Measurements from ENCODE around the gene PDE6B.

The PDE6B gene

DNA sequence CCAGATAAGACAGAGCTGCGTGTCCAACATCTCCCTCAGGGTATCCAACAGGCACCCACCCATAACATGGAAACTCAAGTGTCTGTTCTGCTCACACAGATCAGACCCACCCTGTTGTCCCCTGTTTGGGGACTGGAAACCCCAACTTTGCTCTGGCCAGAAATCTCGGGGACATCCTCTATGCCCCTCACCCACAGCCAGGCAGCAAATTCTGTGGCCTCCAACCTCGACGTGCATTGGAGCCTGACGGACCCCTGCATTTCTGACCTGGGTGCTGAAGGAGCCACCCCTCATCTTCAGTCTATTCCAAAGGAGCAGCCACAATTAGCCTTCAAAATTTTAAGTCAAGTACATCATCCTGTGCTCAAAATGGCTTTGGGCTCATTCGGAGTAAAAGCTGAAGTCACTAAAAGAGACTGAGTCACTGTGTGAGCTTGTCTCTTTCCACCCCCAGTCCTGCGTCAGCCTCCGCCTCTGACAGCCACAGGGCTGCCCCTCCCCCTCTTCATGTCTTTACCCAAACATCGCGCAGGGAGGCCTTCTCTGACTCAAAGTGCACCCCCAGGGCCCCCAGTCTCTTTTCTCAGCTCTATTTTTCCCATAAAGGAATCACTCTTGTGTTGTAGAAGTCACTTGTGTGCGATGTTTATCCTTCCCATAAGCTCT is 24.4 kb upstream of the PDE6B start:
- DNase-seq (ENCODE audit: low read depth) = peak; percentile 10

- no peak for DNase-seq (ENCODE audit: low read depth)
Observed at GRCh38 chr4:601612-602558, 23.5 kb upstream of the PDE6B start.

GRCh38 chr4:602559-602942 is 22.8 kb upstream of the PDE6B start:
- peak; percentile 33 for DNase-seq (ENCODE audit: low read depth)

- no peak for DNase-seq (ENCODE audit: low read depth)
Observed at GRCh38 chr4:604131-604530, 21.2 kb upstream of the PDE6B start.

GRCh38 chr4:605702-606425 is 19.5 kb upstream of the PDE6B start:
- DNase-seq (ENCODE audit: low read depth) = no peak

DNA sequence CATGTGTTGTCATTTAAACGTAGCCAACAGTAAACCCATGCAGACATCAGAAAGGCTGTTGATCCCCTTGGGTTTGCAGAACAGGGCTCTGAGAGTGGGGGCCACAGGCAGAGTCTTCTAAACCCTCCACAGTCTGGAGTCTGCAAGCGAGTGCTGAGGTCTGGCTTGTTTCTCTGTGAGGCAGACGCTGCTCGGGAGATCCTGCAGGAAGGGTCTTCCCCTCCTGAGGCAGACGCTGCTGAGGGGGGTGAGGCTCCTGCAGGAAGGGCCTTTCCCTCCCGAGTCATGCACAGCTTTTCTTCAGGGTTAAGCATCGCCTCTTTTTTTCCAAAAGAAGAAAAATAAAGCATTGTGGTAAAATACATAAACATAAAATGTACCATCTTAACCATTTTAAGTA is 17.1 kb upstream of the PDE6B start:
- no peak for DNase-seq (ENCODE audit: low read depth)

DNA sequence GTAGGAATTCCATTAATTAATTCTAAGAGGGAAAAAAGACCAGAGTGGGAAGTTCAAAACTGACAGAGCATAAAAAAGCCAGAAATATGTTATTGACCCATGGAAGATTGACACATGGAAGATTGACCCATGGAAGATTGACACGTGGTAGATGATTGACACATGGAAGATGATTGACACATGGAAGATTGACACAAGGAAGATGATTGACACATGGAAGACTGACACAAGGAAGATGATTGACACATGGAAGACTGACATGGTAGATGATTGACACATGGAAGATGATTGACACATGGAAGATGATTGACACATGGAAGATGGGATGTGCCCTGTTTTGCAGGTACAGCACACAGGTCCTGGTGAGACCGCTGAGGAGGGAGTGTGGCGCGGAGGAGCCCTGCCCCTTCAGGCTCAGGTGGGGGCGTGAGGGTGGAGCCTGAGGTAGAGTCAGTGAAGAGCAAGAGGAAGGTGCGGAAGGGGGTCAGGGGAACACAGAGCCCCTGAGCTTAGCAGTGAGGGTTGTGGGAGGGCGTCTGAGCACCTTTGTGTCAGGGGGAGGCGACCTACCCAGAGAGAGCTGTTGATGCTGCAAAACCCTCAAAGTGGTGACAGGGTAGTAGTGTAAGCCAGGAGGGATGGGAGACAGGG is 15.8 kb upstream of the PDE6B start:
- no peak for DNase-seq (ENCODE audit: low read depth)

DNA sequence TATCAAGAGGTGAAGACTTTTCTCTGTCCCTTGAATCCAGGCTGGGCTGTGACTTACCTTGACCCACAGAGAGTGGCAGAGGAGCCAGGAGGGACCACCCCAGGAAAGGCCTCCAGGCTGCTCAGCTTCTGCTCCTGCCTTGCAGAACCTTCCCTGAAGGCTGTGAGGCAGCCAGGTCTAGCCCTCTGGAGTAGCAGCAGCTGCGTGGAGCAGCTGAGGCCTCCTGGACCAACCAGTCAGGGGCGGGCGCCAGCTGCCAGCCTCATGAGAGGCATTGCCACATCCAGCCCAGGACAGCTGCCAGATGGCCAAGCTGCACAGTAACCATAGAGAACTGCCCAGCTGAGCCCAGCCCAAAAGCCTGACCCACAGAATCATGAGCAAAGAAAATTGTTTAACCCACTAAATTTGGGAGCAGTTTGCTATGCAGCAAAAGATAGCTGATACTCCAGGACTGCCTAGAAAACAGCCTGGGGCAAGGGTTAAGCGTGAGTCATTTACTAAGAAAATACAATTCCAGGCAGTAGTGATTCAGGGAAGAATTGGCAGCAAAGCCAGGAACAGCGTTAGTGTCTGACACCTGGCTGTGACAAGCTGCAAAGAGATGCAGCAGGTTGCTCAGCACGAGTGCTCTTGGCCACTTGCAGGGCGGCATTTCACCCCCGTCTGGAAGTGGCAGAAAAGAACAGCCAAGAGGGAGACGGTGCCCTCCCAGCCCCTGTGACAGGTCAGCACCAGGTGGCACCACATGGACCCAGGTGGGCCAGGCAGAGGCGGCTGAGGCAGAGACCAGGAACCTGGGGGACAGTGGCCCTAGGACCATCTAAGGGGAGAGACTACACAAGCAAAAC is 14.7 kb upstream of the PDE6B start:
- DNase-seq (ENCODE audit: low read depth) = peak; percentile 79

DNA sequence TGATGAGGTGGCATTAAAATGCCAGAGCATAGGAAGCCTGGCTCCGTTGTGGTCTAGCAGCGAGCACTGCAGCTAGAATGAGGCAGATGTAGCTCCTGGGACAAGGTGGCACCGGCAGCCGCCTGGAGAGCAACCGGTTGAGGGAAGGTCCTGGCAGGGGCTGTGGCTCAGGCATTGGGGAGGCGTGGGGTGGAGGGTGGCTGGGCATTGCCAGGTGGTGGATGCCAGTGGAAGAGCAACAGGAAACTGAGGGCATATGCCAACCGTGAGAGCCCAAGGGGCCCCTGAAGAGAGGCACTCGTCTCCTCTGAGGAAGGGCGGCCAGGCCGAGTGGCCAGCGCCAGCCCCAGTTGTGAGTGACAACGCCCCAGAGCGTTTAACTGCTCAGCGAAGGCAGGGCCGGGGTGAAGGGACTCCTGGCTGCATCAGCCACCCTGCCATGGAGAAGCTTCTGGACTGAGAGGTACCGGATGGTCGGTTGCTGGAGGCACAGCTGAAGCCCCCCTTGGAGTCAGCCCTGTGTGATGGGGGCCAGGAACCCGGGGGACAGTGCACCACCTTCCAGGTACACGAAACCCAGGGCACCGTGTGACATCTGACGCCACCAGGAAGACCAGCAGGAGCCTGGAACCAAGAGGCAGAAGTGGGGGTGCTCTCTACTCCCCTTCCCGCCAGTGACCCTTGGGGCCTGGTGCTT is 13.2 kb upstream of the PDE6B start:
- no peak for DNase-seq (ENCODE audit: low read depth)

DNA sequence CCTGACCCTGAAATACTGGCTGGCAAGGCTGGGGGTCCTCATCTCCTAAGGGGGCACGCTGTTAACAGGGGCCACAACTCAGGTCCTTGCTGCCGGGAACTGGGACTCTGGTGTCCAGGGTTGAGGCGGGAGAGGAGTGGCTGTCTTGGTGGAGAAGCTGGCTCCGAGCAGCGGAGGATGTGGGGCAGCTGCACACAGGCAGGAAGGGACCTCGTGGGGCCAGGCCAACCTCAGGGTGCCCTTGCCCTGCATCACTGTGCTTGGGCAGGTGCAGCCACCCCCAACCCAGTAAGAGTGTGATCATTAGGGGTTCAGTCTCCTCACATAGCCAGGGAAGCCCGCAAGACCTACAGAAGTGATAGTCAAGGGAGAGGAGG is 12.6 kb upstream of the PDE6B start:
- DNase-seq (ENCODE audit: low read depth) = no peak

DNA sequence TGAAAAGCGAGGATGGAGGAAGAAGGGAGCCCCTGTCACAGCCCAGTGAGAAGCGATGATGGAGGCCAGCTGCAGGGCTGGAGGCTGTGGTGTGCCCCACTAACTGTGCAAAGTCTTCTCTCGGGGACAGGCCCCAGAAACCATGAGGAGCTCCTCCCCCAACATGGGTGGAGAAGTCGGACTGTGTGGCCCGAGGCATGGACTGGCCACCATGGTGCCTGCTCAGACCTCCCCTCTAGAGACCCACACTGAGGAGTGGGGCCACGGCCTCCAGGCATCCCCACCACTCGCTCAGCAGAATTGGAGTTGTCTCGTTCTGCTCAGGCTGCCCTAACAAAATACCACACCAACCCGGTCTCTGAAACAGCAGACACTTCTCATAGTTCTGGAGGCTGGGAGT is 12.2 kb upstream of the PDE6B start:
- no peak for DNase-seq (ENCODE audit: low read depth)

DNA sequence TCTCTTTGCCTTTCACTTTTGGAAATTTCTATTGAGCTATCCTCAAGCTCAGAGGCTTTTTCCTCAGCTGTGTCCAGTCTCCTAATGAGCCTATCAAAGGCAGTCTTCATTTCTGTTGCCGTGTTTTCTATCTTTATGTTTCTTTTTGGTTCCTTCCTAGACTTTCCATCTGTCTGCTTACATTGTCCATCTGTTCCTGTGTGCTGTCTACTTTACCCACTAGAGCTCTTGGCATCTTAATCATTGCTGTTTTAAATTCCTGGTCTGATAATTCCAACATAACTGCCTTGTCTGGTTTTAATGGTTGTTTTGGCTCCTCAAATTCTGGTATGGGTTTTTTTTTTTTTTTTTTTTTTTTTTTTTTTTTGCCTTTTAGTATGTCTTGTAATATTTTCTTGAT is 9.3 kb upstream of the PDE6B start:
- DNase-seq (ENCODE audit: low read depth) = no peak

DNA sequence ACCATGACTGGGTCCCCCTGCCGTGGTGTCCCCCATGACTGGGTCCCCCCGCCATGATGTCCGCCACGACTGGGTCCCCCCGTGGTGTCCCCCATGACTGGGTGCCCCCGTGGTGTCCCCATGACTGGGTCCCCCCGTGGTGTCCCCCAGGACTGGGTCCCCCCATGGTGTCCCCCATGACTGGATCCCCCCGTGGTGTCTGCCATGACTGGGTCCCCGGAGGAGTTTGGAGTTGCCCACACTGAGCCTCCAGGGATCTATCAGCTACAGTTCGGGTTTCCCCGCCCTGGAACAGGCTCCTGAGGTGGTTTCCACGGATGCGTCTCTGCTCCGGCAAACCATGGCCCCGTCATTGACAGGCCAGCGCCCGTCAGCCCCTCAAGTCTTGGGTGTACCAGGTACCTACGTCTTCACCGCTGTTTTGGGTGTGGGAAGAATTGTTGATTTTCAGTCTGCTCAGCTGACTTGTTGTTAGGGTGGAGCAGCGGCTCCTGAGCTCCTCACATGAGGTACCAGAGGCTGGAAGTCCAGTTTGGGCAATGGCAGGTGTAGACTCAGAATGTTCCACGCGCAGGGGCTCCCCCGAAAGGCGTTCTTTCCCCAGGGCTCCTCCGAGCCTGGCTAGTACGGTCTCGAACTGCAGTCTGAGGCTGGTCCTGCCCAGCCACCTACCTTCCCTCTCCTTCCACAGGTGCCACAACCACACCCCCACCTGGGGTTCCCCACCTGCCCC is 8.3 kb upstream of the PDE6B start:
- DNase-seq (ENCODE audit: low read depth) = no peak

GRCh38 chr4:617644-618641 is 7.4 kb upstream of the PDE6B start:
- DNase-seq (ENCODE audit: low read depth) = no peak

DNA sequence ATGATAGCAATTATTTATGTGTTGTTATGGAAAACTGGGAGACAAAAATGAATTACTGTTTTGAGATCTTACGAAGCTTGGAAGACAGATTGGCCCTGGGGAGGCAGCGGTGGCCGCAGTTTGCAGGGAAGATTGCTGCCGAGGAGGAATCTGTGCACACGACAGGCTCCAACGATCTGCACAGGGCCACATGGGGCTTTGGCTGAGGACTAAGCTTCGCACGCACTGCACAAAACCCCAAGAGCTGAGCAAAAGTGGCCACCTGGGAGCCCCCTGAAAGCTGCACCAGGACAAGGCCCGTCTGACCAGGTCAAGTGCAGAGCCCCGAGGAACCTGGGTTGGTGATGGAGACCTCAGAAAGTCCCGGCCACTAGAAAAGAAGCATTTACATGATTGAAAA is 5.2 kb upstream of the PDE6B start:
- DNase-seq (ENCODE audit: low read depth) = no peak

DNA sequence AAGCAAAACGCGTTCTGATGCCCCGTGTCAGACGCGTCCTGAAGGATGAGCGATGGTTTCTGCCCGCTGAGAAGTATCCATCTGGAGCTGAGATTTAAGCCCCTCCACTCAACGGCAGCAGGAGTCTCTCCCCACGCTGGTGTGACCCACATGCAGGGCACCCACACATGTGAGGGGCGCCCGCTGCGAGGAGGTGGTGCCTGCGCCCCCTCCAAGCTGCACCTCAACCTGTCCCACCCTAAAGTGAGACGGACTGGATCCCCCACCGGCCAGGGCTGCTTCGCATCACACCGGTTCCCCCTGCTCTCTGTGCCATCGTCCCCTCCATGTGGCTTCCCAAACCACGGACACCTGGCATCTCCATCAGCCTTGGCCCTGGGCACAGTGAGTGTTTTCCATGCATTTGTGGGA is 4.5 kb upstream of the PDE6B start:
- no peak for DNase-seq (ENCODE audit: low read depth)

GRCh38 chr4:621296-622070 is 3.9 kb upstream of the PDE6B start:
- DNase-seq (ENCODE audit: low read depth) = no peak

All from ELR (cell line).